GM19023 (cell line): ENCODE measurements around the gene DHX58.

Experiments
- ATAC-seq: cut with Tn5 transposase; IDR thresholded peaks from one replicate; pipeline ENCODE4 v1.9.1; 2021; ENCODE audit warnings: mild to moderate bottlenecking, moderate library complexity; ENCODE audit not compliant: unreplicated experiment

The DHX58 gene

GRCh38 chr17:42087736-42088705 is 24.5 kb downstream of the DHX58 start:
- no peak for ATAC-seq

GRCh38 chr17:42087042-42087701 is 25.3 kb downstream of the DHX58 start:
- no peak for ATAC-seq

GRCh38 chr17:42081516-42082129 is 30.9 kb downstream of the DHX58 start:
- no peak for ATAC-seq

DNA sequence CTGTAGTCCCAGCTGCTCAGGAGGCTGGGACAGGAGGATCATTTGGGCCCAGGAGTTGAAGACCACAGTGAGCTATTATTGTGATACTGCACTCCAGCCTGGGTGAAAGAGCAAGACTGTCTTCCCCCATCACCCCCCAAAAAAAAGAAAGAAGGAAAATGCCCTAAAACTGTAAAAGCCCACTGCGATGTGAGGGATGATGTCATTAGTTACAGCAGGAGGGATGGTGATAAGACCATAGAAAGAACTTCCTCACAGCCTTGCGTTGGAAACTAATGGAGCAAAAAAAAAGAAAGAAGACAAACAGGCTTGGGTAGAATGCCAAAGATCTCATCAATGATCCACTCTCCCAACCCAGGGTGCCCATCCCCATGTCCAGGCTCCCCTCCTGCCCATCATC is 33.0 kb downstream of the DHX58 start:
- ATAC-seq = no peak

GRCh38 chr17:42078396-42079043 is 34.0 kb downstream of the DHX58 start:
- no peak for ATAC-seq

- ATAC-seq = no peak
Measured at GRCh38 chr17:42077755-42078154, 34.8 kb downstream of the DHX58 start.

DNA sequence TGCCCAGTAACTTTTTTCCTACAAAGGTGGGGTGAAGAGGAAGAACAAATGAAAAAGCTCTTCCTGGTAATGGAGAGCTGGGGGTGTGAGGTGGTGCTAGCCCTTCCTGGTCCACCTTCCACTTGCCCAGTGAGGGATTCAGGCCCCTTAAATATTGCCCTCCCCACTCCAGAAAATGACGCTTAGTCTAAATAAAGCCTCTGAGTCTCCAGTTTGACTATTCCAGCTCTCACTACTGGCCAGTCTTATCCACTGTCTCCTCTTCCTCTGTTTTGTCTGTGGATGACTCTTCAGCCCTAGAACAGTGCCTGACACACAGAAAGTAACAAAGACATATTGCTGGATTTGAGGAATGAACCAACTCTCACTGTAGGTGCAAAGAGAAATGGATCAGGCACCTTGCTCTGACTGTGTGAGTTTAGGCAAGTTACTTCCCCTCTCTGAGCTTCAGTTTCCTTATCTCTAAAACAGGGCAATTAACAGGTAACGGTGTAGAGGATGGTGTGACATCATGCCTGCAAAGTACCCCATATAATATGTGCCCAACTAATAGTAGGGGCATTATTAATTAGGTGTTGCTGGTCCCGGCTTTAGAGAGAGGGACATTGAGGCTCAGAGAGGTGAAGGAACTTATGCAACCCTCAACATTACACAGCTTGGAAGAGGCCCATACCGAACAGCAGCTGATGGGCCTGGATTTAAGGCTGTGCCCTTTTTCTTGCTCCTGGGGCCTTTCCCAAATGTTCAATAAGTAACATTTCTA is 35.5 kb downstream of the DHX58 start:
- ATAC-seq = no peak

DNA sequence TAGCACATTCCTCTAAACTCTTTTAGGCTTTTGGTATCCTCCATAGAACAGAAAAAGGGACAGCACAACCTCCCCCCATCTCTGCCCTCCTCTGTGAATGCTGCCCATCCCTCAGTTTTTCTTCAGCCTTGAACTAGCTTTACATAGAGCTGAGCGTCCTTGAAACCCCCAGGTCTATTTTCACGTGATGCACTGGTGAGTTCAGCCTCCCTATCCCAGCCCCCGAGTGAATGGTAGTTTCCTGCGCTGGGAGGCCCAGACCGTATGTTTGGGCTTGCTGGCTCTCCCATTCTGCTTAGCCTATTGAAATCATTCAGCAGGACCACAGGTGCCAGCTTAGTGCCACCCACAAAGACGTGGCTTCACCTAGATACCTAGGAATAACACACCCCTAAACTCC is 36.7 kb downstream of the DHX58 start:
- ATAC-seq = no peak

DNA sequence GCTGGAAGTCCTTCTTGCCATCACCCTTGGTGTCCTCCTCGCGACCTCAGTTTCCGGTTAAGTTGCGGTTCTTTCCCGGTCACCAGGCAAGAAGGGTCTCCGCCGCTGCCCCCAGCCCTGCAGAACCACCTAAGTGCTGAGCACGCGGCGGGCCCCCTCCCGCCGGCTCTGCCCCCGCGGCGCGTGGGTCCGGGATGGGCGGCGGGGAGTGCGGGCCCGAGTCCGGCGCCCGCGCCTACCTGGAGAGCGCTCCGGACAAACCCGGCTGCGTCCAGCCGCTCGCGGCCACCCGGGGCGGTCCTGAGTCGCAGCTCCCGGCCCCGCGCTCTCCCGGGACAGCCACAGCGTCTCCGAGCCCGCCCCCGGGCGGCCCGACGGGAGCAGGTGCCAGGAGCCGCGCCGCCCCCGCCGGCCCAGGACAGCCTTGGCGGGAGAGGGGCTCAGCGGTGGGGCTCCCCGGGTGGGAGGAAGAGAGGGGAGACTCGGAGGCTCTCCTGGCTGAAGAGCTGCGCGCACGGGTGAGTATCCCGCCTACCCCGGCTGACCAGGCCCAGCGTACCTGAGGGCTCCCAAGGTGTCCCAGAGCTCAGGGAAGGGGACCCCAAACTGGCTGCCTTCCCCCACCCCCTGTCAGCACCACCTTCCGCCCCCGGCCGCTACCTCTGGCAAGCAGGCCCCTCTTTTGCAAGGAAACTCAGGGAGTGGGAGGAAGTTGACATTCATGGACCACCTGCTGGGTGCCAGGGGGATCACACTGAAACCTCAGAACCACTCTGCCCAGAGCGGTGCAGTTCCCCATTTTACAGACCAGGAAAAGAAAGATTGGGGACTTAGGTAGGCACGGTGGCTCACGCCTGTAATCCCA is 40.0 kb downstream of the DHX58 start:
- no peak for ATAC-seq

- no peak for ATAC-seq
Measured at GRCh38 chr17:42071810-42072209, 40.7 kb downstream of the DHX58 start.

DNA sequence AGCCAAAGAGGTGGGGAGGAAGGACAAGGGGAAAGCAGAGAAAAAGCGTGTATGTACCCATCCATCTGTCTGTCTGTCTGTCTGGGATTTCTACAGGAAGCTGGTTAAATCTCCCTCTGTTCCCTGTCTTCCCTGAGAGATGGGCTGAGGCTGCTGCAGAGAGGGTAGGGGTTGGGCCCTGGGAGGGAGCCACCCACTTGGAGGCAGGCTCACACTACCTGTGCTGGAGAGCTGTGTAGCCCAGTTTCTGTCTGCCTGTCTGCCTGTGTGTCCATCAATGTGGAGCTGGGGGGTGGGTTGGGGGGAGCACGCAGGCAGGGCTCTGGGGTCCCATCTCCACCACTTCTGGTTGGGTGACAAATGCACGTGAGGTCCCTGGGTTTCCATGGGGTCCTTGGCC is 43.5 kb downstream of the DHX58 start:
- ATAC-seq = no peak

DNA sequence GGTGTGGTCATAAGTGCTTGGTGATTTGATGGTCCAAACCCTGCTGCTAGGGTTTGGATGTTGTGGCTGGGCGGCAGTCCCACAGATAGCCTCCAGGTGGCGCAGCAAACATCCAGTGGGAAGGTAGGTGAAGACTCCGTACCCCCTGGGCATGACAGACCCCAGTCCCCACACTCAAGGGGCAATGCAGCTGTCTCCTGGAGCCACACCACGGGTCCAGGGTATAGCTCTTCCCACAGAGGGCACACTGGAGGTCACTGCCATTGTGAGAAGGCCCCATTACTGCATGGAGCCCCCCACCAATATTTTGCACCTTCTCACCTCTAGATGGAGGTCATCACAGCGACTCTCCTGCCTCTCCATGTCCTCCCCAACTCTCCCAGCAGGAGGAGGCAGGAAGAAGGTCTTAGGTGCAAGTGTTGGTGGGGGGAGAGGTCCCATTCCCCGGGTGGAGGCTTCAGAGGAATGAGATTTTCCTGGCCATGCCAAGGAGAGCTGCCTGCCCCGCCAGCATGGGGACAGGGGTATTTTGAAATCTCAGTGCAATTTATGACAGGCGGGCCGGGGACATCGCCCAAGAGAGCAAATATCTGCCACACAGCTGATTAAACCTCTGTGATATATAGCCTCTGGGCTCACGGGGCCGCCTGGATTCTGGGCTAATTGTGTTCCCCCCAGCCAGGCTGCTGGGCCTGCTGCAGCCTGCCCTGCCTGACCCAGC is 45.0 kb downstream of the DHX58 start:
- ATAC-seq = no peak

- ATAC-seq = no peak
Measured at GRCh38 chr17:42065201-42065600, 47.3 kb downstream of the DHX58 start.

- ATAC-seq = no peak
Measured at GRCh38 chr17:42062681-42063080, 49.8 kb downstream of the DHX58 start.

- no peak for ATAC-seq
Measured at GRCh38 chr17:42061646-42062487, 50.6 kb downstream of the DHX58 start.

DNA sequence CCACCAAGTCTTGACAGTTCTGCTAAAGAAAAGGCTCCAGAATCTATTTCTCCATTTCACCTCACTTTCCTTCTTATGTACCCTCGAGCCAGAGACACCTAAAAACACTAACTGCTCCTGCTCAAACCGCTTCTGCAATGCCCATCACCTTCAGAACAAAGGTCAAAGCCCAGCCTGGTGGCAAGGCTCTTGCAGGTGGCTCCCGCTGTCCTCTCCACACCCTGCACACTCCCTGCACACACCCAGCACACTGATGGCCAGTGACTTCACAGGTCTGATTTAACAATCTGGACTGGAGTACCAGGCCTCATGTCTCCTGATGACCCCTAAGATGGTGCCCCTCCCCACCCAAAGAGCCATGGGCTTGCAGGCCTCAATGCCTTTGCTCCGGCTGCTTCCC is 52.3 kb downstream of the DHX58 start:
- no peak for ATAC-seq

DNA sequence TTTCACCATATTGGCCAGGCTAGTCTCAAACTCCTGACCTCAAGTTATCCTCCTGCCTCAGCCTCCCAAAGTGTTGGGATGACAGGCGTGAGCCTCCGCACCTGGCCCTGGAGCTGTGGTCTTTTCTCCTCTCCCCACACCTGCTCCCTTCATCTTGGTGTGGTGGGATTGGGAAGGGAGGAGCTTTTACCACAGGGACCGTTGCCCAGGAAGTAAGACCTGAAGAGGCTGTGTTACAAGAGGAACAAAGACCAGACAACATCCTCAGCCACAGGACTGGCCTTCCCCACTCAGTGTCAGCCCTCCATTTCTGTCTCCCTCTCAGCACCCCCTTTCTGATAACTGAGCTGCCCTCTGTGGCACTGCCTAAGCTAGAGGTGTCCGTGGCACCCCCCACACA is 52.7 kb downstream of the DHX58 start:
- no peak for ATAC-seq

- ATAC-seq = no peak
Measured at GRCh38 chr17:42058063-42058462, 54.5 kb downstream of the DHX58 start.
